ENCODE results near the gene SCG2. TPM values are rescaled to one million over a fixed set of nuclear protein-coding genes. Genes with fewer than 3 reads are reported as not detected.
A peak's percentile ranks its signal among the peaks of the same experiment; 100 is the strongest.

Gene SCG2
- total RNA-seq, 1 experiment from 2014 or later, result 79.7 TPM

- DNase-seq (ENCODE audit: low read depth), result peak; percentile 70
Measured at GRCh38 chr2:223580951-223581350, 21.2 kb downstream of the SCG2 start.

- DNase-seq (ENCODE audit: low read depth), result no peak
Measured at GRCh38 chr2:223578846-223579245, 23.3 kb downstream of the SCG2 start.

- peak; percentile 98 for DNase-seq (ENCODE audit: low read depth)
Measured at GRCh38 chr2:223576873-223577272, 25.3 kb downstream of the SCG2 start.

- no peak for DNase-seq (ENCODE audit: low read depth)
Measured at GRCh38 chr2:223570784-223571183, 31.4 kb downstream of the SCG2 start.

GRCh38 chr2:223566396-223566795 is 35.8 kb downstream of the SCG2 start:
- no peak for DNase-seq (ENCODE audit: low read depth)

GRCh38 chr2:223563462-223563861 is 38.7 kb downstream of the SCG2 start:
- peak; percentile 96 for DNase-seq (ENCODE audit: low read depth)

GRCh38 chr2:223562078-223562477 is 40.1 kb downstream of the SCG2 start:
- DNase-seq (ENCODE audit: low read depth), result no peak

- DNase-seq (ENCODE audit: low read depth), result peak; percentile 72
Measured at GRCh38 chr2:223560749-223561435, 41.3 kb downstream of the SCG2 start.

- DNase-seq (ENCODE audit: low read depth), result no peak
Measured at GRCh38 chr2:223558970-223559369, 43.2 kb downstream of the SCG2 start.

GRCh38 chr2:223554923-223555322 is 47.2 kb downstream of the SCG2 start:
- DNase-seq (ENCODE audit: low read depth), result no peak

- peak; percentile 100 for DNase-seq (ENCODE audit: low read depth)
Measured at GRCh38 chr2:223549215-223549614, 52.9 kb downstream of the SCG2 start.

- DNase-seq (ENCODE audit: low read depth), result no peak
Measured at GRCh38 chr2:223548194-223548593, 54.0 kb downstream of the SCG2 start.

Other genes with a start within 250 kb of the SCG2 start
- 2.0 and 3.2 TPM in 2 replicates for gene AP1S3, start 235.2 kb upstream of the SCG2 start, total RNA-seq (2014; rRNA removed; shearing (Covaris generic))

Data from RPMI7951 (cell line).